IMR-90 (cell line): Measurements from ENCODE around the gene RNU6-7.

Experiments used
- BHLHE40 ChIP-seq: fragments of 150-350 bp; IDR thresholded peaks from 2 replicates; pipeline ENCODE4 v1.6.1; 2016; ENCODE audit warnings: mild to moderate bottlenecking, low read depth, low read length
- CEBPB ChIP-seq: IDR thresholded peaks from 2 replicates; pipeline ENCODE4 v1.6.1; 2012; ENCODE audit warnings: low read depth, low read length, improper control_type of control experiment
- CTCF ChIP-seq: conservative IDR thresholded peaks from 2 replicates; pipeline ENCODE4 v1.5.1; 2012; ENCODE audit warnings: mild to moderate bottlenecking, low read depth, low read length, improper control_type of control experiment
- MAFK ChIP-seq: IDR thresholded peaks from 2 replicates; pipeline ENCODE4 v1.6.1; 2012; ENCODE audit warnings: low read depth, low read length, improper control_type of control experiment
- MAZ ChIP-seq: IDR thresholded peaks from 2 replicates; pipeline ENCODE4 v1.6.1; 2012; ENCODE audit warnings: low read depth, mild to moderate bottlenecking, low read length, improper control_type of control experiment, moderate library complexity, borderline replicate concordance
- MXI1 ChIP-seq: IDR thresholded peaks from 2 replicates; pipeline ENCODE4 v1.6.1; 2012; ENCODE audit warnings: low read depth, mild to moderate bottlenecking, low read length, moderate library complexity, borderline replicate concordance
- NFE2L2 ChIP-seq: fragments of 150-350 bp; IDR thresholded peaks from 2 replicates; pipeline ENCODE4 v1.6.1; 2016; ENCODE audit warnings: low read depth, mild to moderate bottlenecking, low read length
- POLR2A ChIP-seq: IDR thresholded peaks from 2 replicates; pipeline ENCODE4 v1.6.1; 2012; ENCODE audit warnings: mild to moderate bottlenecking, low read depth, low read length
- RAD21 ChIP-seq: IDR thresholded peaks from 2 replicates; pipeline ENCODE4 v1.6.1; 2012; ENCODE audit warnings: low read length, improper control_type of control experiment
- RCOR1 ChIP-seq: IDR thresholded peaks from 2 replicates; pipeline ENCODE4 v1.6.1; 2012; ENCODE audit warnings: mild to moderate bottlenecking, low read length, improper control_type of control experiment; ENCODE audit not compliant: insufficient replicate concordance
- RFX5 ChIP-seq: IDR thresholded peaks from 2 replicates; pipeline ENCODE4 v1.8.0; 2012; ENCODE audit warnings: low read depth, mild to moderate bottlenecking, low read length, moderate library complexity
- SMC3 ChIP-seq: fragments of 150-350 bp; IDR thresholded peaks from 2 replicates; pipeline ENCODE4 v1.6.1; 2016; ENCODE audit warnings: low read depth, mild to moderate bottlenecking, antibody characterized with exemption, low read length, moderate library complexity

DNA sequence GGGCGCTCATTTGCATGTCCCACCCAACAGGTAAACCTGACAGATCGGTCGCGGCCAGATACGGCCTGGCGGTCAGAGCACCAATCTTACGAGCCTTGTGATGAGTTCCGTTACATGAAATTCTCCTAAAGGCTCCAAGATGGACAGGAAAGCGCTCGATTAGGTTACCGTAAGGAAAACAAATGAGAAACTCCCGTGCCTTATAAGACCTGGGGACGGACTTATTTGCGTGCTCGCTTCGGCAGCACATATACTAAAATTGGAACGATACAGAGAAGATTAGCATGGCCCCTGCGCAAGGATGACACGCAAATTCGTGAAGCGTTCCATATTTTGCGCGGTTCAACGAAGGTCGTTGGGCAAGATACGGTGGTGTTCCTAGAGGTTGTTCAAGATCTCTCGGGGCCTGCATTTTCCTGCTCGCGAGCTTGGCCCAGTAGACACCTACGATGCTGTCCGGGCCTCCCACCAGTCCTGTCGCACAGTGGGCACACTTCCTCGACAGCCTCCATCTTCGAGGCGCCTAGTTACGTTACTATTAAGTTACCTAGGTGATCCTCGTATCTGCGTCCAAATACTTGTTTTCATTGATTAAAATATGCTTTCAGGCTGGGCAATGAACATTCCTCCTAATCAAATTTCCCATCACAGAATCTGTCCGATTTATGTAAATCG is at the start of gene RNU6-7:
- TF ChIP-seq POLR2A (no peak), CTCF (no peak), MXI1 (no peak), MAFK (no peak), RFX5 (no peak), BHLHE40 (no peak), NFE2L2 (no peak), MAZ (no peak), CEBPB (no peak), RAD21 (no peak), RCOR1 (no peak), SMC3 (no peak)
